Progenitor cell of endocrine pancreas (in vitro differentiated cells): ENCODE results near the gene THSD4. TPM values are rescaled to one million over a fixed set of nuclear protein-coding genes. Genes with fewer than 3 reads are reported as not detected.
A peak's percentile ranks its signal among the peaks of the same experiment; 100 is the strongest.

Experiments used
- DNase-seq: peaks from one replicate; pipeline ENCODE4 v3.0.0; 2021; ENCODE audit warnings: low spot score; ENCODE audit not compliant: unreplicated experiment
- H3K27ac Mint-ChIP-seq: 2 replicates; pipeline ENCODE4 v1.8.0; 2021; ENCODE audit warnings: mild to moderate bottlenecking, moderate library complexity, mixed read lengths
- H3K27me3 Mint-ChIP-seq: 2 replicates; pipeline ENCODE4 v1.8.0; 2021; ENCODE audit warnings: mixed read lengths
- H3K36me3 Mint-ChIP-seq: 2 replicates; pipeline ENCODE4 v1.8.0; 2022; ENCODE audit warnings: mixed read lengths; ENCODE audit not compliant: insufficient read depth
- H3K4me1 Mint-ChIP-seq: 2 replicates; pipeline ENCODE4 v1.8.0; 2021; ENCODE audit warnings: low read depth, mixed read lengths
- H3K4me3 Mint-ChIP-seq: 2 replicates; pipeline ENCODE4 v1.8.0; 2021; ENCODE audit warnings: low read depth, mild to moderate bottlenecking, moderate library complexity, mixed read lengths
- H3K9me3 Mint-ChIP-seq: 2 replicates; pipeline ENCODE4 v1.8.0; 2021; ENCODE audit warnings: low read depth, mixed read lengths
- CTCF ChIP-seq: fragments of 200-600 bp; sonication (generic); IDR thresholded peaks from one replicate; pipeline ENCODE4 v1.5.0; 2021; ENCODE audit warnings: antibody characterized with exemption, mild to moderate bottlenecking; ENCODE audit not compliant: unreplicated experiment
- total RNA-seq: library from RNA; stranded (reverse); gene quantifications from 2 replicates; pipeline ENCODE4 v1.2.1, GENCODE V29; 2021

The THSD4 gene
- total RNA-seq, 1 donor from 2014 or later = 6.8 TPM

- no peak overlapping the region for H3K27ac Mint-ChIP-seq
- peak; percentile 57 for TF ChIP-seq CTCF
- DNase-seq = no peak
- H3K4me1 Mint-ChIP-seq = peaks cover 19% of the 10 kb centered on the region
- peaks cover 2% of the 10 kb centered on the region for H3K36me3 Mint-ChIP-seq
- H3K4me3 Mint-ChIP-seq = no peak overlapping the region
- peaks cover 12% of the 10 kb centered on the region for H3K9me3 Mint-ChIP-seq
- H3K27me3 Mint-ChIP-seq = peaks cover 3% of the 10 kb centered on the region
These were observed 417.7 kb downstream of the THSD4 start for GRCh38 chr15:71532994-71533393.

GRCh38 chr15:71538181-71538580 lies 422.9 kb downstream of the THSD4 start:
- no peaks in the 10 kb centered on the region for H3K36me3 Mint-ChIP-seq
- H3K9me3 Mint-ChIP-seq = no peaks in the 10 kb centered on the region
- H3K4me1 Mint-ChIP-seq = no peaks in the 10 kb centered on the region
- no peak overlapping the region for H3K4me3 Mint-ChIP-seq
- H3K27ac Mint-ChIP-seq = no peak overlapping the region
- no peak for TF ChIP-seq CTCF
- H3K27me3 Mint-ChIP-seq = no peaks in the 10 kb centered on the region
- DNase-seq = no peak

- DNase-seq = no peak
- Mint-ChIP-seq H3K4me1 (no peaks in the 10 kb centered on the region), H3K27ac (no peak overlapping the region), H3K9me3 (no peaks in the 10 kb centered on the region), H3K4me3 (no peak overlapping the region), H3K27me3 (peaks cover 14% of the 10 kb centered on the region), H3K36me3 (no peaks in the 10 kb centered on the region)
- no peak for TF ChIP-seq CTCF
These were observed 426.5 kb downstream of the THSD4 start for GRCh38 chr15:71541746-71542145.

DNA sequence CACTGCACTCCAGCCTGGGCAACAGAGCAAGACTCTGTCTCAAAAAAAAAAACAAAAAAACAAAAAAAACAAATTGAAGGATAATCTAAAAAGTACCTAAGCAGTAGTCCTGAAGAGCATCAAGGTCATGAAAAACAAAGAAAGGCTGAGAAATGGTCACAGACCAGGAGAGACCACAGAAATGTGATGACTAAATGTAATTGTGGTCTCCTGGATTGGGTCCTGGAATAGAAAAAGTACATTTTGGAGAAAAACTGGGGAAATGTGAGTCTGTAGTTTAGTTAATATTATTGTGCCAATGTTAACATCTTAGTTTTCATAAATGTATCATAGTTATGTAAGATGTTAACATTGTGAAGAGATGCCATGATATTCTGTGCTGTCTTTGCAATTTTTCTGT lies 427.6 kb downstream of the THSD4 start:
- H3K4me3 Mint-ChIP-seq = no peak overlapping the region
- no peak for DNase-seq
- no peak overlapping the region for H3K27ac Mint-ChIP-seq
- peaks cover 3% of the 10 kb centered on the region for H3K4me1 Mint-ChIP-seq
- H3K9me3 Mint-ChIP-seq = no peaks in the 10 kb centered on the region
- TF ChIP-seq CTCF = no peak
- H3K36me3 Mint-ChIP-seq = no peaks in the 10 kb centered on the region
- peaks cover 18% of the 10 kb centered on the region for H3K27me3 Mint-ChIP-seq

DNA sequence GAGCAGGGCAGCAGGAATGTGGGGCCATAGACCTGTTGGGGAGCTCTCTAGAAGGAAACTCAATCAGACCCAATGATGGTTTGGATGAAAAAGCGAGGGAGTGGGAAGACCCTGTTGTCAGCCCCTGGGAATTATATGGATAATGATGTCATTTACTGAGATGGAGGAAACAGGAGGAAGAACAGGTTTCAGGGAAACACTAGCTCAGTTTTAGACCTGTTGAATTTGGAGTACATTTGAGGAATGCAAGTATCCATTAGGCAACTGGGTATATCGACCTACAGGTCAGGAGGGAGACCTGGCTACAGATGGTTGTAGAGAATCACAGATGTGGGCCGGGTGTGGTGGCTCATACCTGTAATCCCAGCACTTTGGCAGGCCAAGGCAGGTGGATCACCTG lies 428.1 kb downstream of the THSD4 start:
- Mint-ChIP-seq H3K4me1 (peaks cover 4% of the 10 kb centered on the region), H3K9me3 (no peaks in the 10 kb centered on the region), H3K27me3 (peaks cover 23% of the 10 kb centered on the region), H3K27ac (no peak overlapping the region), H3K36me3 (no peaks in the 10 kb centered on the region), H3K4me3 (no peak overlapping the region)
- DNase-seq = no peak
- no peak for TF ChIP-seq CTCF
